ENCODE results near the gene IVD.

DNA sequence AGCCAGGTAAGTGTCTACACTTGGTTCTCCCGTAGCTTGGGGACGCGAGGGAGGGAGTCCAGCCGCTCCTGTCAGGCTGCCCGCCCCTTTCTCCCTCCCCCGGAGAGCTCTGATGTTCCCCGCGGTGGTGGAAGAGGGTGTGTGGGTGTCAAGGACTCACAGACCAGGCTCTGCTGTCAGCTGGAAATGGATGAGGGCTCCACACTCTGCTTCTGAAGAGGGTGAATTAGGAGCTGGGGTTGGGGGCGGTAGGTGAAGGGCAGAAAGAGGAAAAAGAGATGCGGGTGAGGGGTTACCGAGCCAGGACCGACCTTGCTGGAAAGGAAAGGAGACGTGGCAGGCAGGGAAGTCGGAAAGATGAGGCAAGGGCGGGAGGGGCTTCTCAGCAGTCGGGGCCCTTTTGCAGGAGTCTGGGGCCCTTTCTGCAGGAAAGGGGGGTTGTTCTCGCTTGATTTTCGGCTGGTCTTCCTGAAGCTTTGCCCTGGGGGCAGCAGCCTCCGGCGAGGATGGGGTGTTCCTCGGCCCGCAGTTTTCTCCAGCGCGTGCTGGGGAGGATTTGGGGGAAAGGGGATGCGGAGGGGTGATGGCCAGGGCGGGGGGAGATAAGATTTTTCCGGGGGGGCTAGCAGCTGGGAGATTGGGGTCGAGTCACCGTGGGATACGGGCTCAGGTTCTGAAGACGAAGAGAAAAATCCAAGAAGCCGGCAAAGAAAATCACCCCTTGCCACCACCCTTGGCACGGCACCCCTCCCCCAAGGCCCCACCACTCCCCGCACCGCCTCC is 34.6 kb downstream of the IVD start:
- TF ChIP-seq, protein P1, sequence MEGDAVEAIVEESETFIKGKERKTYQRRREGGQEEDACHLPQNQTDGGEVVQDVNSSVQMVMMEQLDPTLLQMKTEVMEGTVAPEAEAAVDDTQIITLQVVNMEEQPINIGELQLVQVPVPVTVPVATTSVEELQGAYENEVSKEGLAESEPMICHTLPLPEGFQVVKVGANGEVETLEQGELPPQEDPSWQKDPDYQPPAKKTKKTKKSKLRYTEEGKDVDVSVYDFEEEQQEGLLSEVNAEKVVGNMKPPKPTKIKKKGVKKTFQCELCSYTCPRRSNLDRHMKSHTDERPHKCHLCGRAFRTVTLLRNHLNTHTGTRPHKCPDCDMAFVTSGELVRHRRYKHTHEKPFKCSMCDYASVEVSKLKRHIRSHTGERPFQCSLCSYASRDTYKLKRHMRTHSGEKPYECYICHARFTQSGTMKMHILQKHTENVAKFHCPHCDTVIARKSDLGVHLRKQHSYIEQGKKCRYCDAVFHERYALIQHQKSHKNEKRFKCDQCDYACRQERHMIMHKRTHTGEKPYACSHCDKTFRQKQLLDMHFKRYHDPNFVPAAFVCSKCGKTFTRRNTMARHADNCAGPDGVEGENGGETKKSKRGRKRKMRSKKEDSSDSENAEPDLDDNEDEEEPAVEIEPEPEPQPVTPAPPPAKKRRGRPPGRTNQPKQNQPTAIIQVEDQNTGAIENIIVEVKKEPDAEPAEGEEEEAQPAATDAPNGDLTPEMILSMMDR (optimal IDR thresholded peaks at IDR 0.05 in 1 of 3, IDR thresholded peaks at IDR 0.05 in 1 of 3, conservative IDR thresholded peaks at IDR 0.05 in 1 of 3; ENCODE audit: extremely low read depth in 1 of 3, insufficient read depth in 2 of 3, low read length in 3 of 3) = peak in 1 of 3 experiments; percentile 6
- no peak for TF ChIP-seq EZH2 (IDR thresholded peaks at IDR 0.05; ENCODE audit: low read length)

Measured in keratinocyte (primary cell).